Mesenchymal stem cell (in vitro differentiated cells and primary cell): ENCODE measurements around the gene DYNLT2.
A peak's percentile ranks its signal among the peaks of the same experiment; 100 is the strongest.

Experiments
- DNase-seq: peaks from one replicate; pipeline ENCODE4 v3.0.0-alpha.2; 2013
- H2AFZ ChIP-seq: one replicate; pipeline ENCODE4 v1.6.1; 2013; ENCODE audit warnings: low read depth, mild to moderate bottlenecking, control low read depth, inconsistent platforms, low read length, moderate library complexity
- H2AK5ac ChIP-seq: 2 replicates; pipeline ENCODE4 v1.6.1; 2013; ENCODE audit warnings: low read length, moderate library complexity, mild to moderate bottlenecking, inconsistent platforms; ENCODE audit not compliant: severe bottlenecking
- H2BK120ac ChIP-seq: one replicate; pipeline ENCODE4 v1.6.1; 2013; ENCODE audit warnings: low read depth, mild to moderate bottlenecking, inconsistent platforms, low read length, moderate library complexity
- H2BK12ac ChIP-seq, 2 experiments: one replicate each; pipeline ENCODE4 v1.6.1; 2013; ENCODE audit warnings: inconsistent platforms in 2 of 2, low read length in 2 of 2, mild to moderate bottlenecking in 2 of 2, moderate library complexity in 2 of 2, control low read depth in 1 of 2
- H2BK15ac ChIP-seq: one replicate; pipeline ENCODE4 v1.6.1; 2013; ENCODE audit warnings: mild to moderate bottlenecking, low read depth, inconsistent platforms; ENCODE audit not compliant: poor library complexity, severe bottlenecking
- H2BK5ac ChIP-seq: 2 replicates; pipeline ENCODE4 v1.6.1; 2013; ENCODE audit warnings: low read depth, mild to moderate bottlenecking, low read length, control low read depth, inconsistent platforms; ENCODE audit not compliant: poor library complexity, severe bottlenecking
- H3K14ac ChIP-seq, 2 experiments: one replicate each; pipeline ENCODE4 v1.6.1; 2013; ENCODE audit warnings: inconsistent platforms in 2 of 2, low read length in 2 of 2, control low read depth in 1 of 2, mild to moderate bottlenecking in 1 of 2, moderate library complexity in 1 of 2
- H3K18ac ChIP-seq, 2 experiments: one replicate each; pipeline ENCODE4 v1.6.1; 2013; ENCODE audit warnings: inconsistent platforms in 2 of 2, low read length in 2 of 2, control low read depth in 1 of 2, low read depth in 1 of 2, mild to moderate bottlenecking in 1 of 2
- H3K23ac ChIP-seq, 2 experiments: one replicate each; pipeline ENCODE4 v1.6.1; 2013; ENCODE audit warnings: inconsistent platforms in 2 of 2, low read length in 2 of 2, mild to moderate bottlenecking in 2 of 2, moderate library complexity in 2 of 2, control low read depth in 1 of 2
- H3K27ac ChIP-seq: 2 replicates; pipeline ENCODE4 v1.5.1; 2013; ENCODE audit warnings: mild to moderate bottlenecking, moderate library complexity, low read length, control low read depth, inconsistent platforms; ENCODE audit not compliant: poor library complexity, severe bottlenecking
- H3K27me3 ChIP-seq, 2 experiments: 2 replicates each; pipeline versions ENCODE4 v1.6.1 to v1.7.0; 2013; ENCODE audit warnings: low read length in 2 of 2, mild to moderate bottlenecking in 2 of 2, moderate library complexity in 2 of 2, control low read depth in 1 of 2, inconsistent platforms in 1 of 2; ENCODE audit not compliant: control insufficient read depth in 1 of 2, insufficient read depth in 1 of 2
- H3K36me3 ChIP-seq, 2 experiments: 2 replicates each; pipeline versions ENCODE4 v1.6.1 to v1.7.0; 2013; ENCODE audit warnings: low read length in 2 of 2, control low read depth in 1 of 2, inconsistent platforms in 1 of 2, low read depth in 1 of 2, mild to moderate bottlenecking in 1 of 2; ENCODE audit not compliant: insufficient read depth in 2 of 2, control insufficient read depth in 1 of 2
- H3K4ac ChIP-seq, 2 experiments: one replicate each; pipeline ENCODE4 v1.6.1; 2013; ENCODE audit warnings: inconsistent platforms in 2 of 2, low read length in 2 of 2, mild to moderate bottlenecking in 2 of 2, moderate library complexity in 2 of 2, control low read depth in 1 of 2, low read depth in 1 of 2
- H3K4me1 ChIP-seq: 2 replicates; pipeline ENCODE4 v1.6.1; 2013; ENCODE audit warnings: low read depth, low read length, control low read depth; ENCODE audit not compliant: control insufficient read depth, insufficient read depth
- H3K4me2 ChIP-seq: 2 replicates; pipeline ENCODE4 v1.6.1; 2013; ENCODE audit warnings: low read length, mild to moderate bottlenecking, inconsistent platforms; ENCODE audit not compliant: poor library complexity, severe bottlenecking
- H3K4me3 ChIP-seq, 2 experiments: 2 replicates each; pipeline versions ENCODE4 v1.5.1 to v1.7.0; 2013; ENCODE audit warnings: low read length in 2 of 2, mild to moderate bottlenecking in 2 of 2, control low read depth in 1 of 2, low read depth in 1 of 2; ENCODE audit not compliant: insufficient read depth in 1 of 2
- H3K79me1 ChIP-seq: replicated peaks from 2 replicates; pipeline ENCODE4 v1.6.1; 2013; ENCODE audit warnings: mild to moderate bottlenecking, control low read depth, low read length, inconsistent platforms; ENCODE audit not compliant: poor library complexity, severe bottlenecking
- H3K9ac ChIP-seq: 2 replicates; pipeline ENCODE4 v1.7.0; 2013; ENCODE audit warnings: mild to moderate bottlenecking, low read length, moderate library complexity
- H3K9me3 ChIP-seq: 2 replicates; pipeline ENCODE4 v1.7.0; 2013; ENCODE audit warnings: mild to moderate bottlenecking, low read length; ENCODE audit not compliant: control insufficient read depth
- H4K8ac ChIP-seq: one replicate; pipeline ENCODE4 v1.6.1; 2013; ENCODE audit warnings: inconsistent platforms, mild to moderate bottlenecking, low read length, moderate library complexity
- H4K91ac ChIP-seq: one replicate; pipeline ENCODE4 v1.6.1; 2013; ENCODE audit warnings: mild to moderate bottlenecking, low read length, inconsistent platforms
- WGBS: methylation state at CpG from one replicate; pipeline ENCODE4 v1.1.7; 2013; ENCODE audit warnings: mixed read lengths; 5-methylcytosine and 5-hydroxymethylcytosine counted together

Gene DYNLT2

GRCh38 chr6:169763881-169764280, 12.5 kb upstream of the DYNLT2 start:
- no peak overlapping the region for H2AFZ ChIP-seq
- no peak overlapping the region for H3K4me2 ChIP-seq
- peaks cover 2% of the 10 kb centered on the region for H3K79me1 ChIP-seq
- no peaks in the 10 kb centered on the region for H3K27me3 ChIP-seq
- H2AK5ac ChIP-seq = no peak overlapping the region
- H3K14ac ChIP-seq = no peak overlapping the region
- H3K36me3 ChIP-seq = peaks cover 41 to 98% of the 10 kb centered on the region in 2 experiments
- H3K9me3 ChIP-seq = no peaks in the 10 kb centered on the region
- no peak overlapping the region for H2BK120ac ChIP-seq
- H3K4me3 ChIP-seq = no peak overlapping the region
- WGBS = 85% methylated on average over 6 of the region's 10 CpGs
- H2BK5ac ChIP-seq = no peak overlapping the region
- no peak overlapping the region for H2BK15ac ChIP-seq
- H3K4me1 ChIP-seq = peaks cover 4% of the 10 kb centered on the region
- H3K9ac ChIP-seq = no peak overlapping the region
- H3K4ac ChIP-seq = no peak overlapping the region
- DNase-seq = no peak
- no peak overlapping the region for H3K27ac ChIP-seq
- H4K91ac ChIP-seq = no peak overlapping the region
- H3K18ac ChIP-seq = no peak overlapping the region
- H2BK12ac ChIP-seq = no peak overlapping the region
- no peak overlapping the region for H3K23ac ChIP-seq
- H4K8ac ChIP-seq = no peak overlapping the region

DNA sequence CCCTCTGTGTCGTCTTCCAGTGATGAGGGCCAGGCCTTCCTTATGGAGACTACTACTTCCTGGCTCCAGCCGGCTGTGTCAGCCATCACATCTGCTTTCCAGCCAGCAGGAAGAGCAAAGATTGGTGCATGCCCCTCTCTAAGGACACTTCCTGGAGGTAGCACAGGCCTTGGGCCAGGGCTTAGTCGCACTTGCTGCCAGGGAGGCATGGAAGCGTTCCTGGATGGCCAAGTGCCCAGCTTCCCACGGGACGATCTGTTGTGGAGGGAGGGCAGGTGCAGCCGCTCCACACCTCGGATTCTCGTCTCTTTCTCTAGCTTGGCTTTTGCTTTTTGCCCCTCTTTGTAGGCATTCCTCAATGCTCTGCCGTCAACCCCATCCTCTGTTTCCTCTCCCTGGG, 11.9 kb upstream of the DYNLT2 start:
- no peak overlapping the region for H3K27ac ChIP-seq
- no peak overlapping the region for H3K4me3 ChIP-seq
- no peak overlapping the region for H3K4ac ChIP-seq
- no peak overlapping the region for H3K9ac ChIP-seq
- H2BK12ac ChIP-seq = no peak overlapping the region
- H2BK5ac ChIP-seq = no peak overlapping the region
- no peak overlapping the region for H2AK5ac ChIP-seq
- peaks cover 2% of the 10 kb centered on the region for H3K79me1 ChIP-seq
- H3K18ac ChIP-seq = no peak overlapping the region
- no peak overlapping the region for H2AFZ ChIP-seq
- H3K36me3 ChIP-seq = peaks cover 39 to 98% of the 10 kb centered on the region in 2 experiments
- DNase-seq = no peak
- H3K14ac ChIP-seq = no peak overlapping the region
- peaks cover 4% of the 10 kb centered on the region for H3K4me1 ChIP-seq
- H3K9me3 ChIP-seq = no peaks in the 10 kb centered on the region
- no peak overlapping the region for H2BK120ac ChIP-seq
- no peak overlapping the region for H3K23ac ChIP-seq
- 89% methylated on average over 10 of the region's 10 CpGs for WGBS
- no peak overlapping the region for H2BK15ac ChIP-seq
- H4K91ac ChIP-seq = no peak overlapping the region
- no peak overlapping the region for H4K8ac ChIP-seq
- no peak overlapping the region for H3K4me2 ChIP-seq
- H3K27me3 ChIP-seq = no peaks in the 10 kb centered on the region

DNA sequence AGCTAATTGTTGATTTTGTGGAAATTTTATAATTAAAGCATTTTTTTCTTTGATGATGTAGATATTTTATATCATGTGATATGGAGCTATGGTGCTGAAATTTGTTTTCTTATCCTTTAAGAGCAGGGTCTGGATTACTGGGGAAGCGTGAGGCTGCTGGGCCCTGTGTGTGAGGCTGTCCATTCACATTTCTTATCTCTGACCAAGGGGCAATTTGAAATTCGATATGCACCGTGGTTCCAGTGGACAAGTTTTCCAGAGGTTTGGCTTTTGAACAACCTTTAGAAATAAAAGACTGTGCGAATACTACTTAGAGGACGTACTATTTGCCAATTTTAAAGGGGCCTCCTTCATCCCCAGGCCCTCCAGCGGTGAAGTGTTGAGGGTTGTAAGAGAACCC, 3.8 kb upstream of the DYNLT2 start:
- no peak overlapping the region for H3K4me3 ChIP-seq
- H3K79me1 ChIP-seq = peaks cover 16% of the 10 kb centered on the region
- H3K18ac ChIP-seq = no peak overlapping the region
- peaks cover 12 to 48% of the 10 kb centered on the region in 2 experiments for H3K36me3 ChIP-seq
- H3K14ac ChIP-seq = no peak overlapping the region
- WGBS = 90% methylated on average over 6 of the region's 6 CpGs
- peaks cover 3% of the 10 kb centered on the region for H3K4me1 ChIP-seq
- H3K9ac ChIP-seq = no peak overlapping the region
- H2BK5ac ChIP-seq = no peak overlapping the region
- no peak overlapping the region for H3K4ac ChIP-seq
- no peaks in the 10 kb centered on the region for H3K27me3 ChIP-seq
- no peak overlapping the region for H3K23ac ChIP-seq
- no peaks in the 10 kb centered on the region for H3K9me3 ChIP-seq
- no peak overlapping the region for H4K91ac ChIP-seq
- H3K4me2 ChIP-seq = no peak overlapping the region
- no peak overlapping the region for H2BK120ac ChIP-seq
- no peak overlapping the region for H2BK12ac ChIP-seq
- H4K8ac ChIP-seq = no peak overlapping the region
- no peak overlapping the region for H2AK5ac ChIP-seq
- H3K27ac ChIP-seq = no peak overlapping the region
- H2AFZ ChIP-seq = no peak overlapping the region
- no peak overlapping the region for H2BK15ac ChIP-seq
- DNase-seq = no peak

DNA sequence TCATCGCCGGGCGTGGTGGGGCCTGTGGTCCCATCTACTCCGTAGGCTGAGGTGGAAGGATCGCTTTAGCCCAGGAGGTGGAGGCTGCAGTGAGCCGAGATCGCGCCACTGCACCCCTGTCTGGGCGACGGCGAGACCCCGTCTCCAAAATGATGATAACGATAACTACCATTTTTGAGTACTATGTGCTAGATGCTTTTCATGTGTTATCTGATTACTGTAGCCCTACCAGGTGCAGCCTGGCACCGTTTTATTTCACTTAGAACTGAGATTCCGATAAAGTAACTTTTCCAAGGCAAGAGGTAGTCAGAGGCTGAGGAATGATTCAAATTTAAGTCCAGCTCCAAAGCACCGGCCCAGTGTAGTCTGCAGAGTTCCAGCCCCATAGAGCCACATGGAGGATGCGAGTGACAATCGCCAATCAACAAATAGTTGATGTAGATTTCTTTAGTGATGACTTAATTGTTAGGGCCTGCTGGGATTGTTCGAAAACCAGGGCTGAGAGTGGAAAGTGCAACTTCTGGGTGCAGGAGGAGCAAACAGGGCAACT, 777 bp upstream of the DYNLT2 start:
- H2AK5ac ChIP-seq = peak overlapping the region; percentile 62
- peaks cover 0 to 18% of the 10 kb centered on the region in 2 experiments for H3K36me3 ChIP-seq
- H2BK15ac ChIP-seq = no peak overlapping the region
- H3K18ac ChIP-seq = peak overlapping the region; percentile 92 to 95
- peak overlapping the region; percentile 78 for H3K27ac ChIP-seq
- peak overlapping the region; percentile 55 for H4K91ac ChIP-seq
- peak overlapping the region; percentile 95 for H3K9ac ChIP-seq
- no peaks in the 10 kb centered on the region for H3K27me3 ChIP-seq
- H3K14ac ChIP-seq = peak overlapping the region; percentile 2 to 99
- H4K8ac ChIP-seq = peak overlapping the region; percentile 86
- 12% methylated on average over 15 of the region's 19 CpGs for WGBS
- H2BK5ac ChIP-seq = no peak overlapping the region
- DNase-seq = peak; percentile 23
- H3K4me3 ChIP-seq = peak overlapping the region; percentile 86 to 99
- H3K9me3 ChIP-seq = no peaks in the 10 kb centered on the region
- peak overlapping the region; percentile 55 to 69 for H3K4ac ChIP-seq
- no peak overlapping the region for H3K23ac ChIP-seq
- H3K4me2 ChIP-seq = peak overlapping the region; percentile 61
- H2BK12ac ChIP-seq = no peak overlapping the region
- no peak overlapping the region for H2BK120ac ChIP-seq
- H3K79me1 ChIP-seq = peaks cover 16% of the 10 kb centered on the region
- peak overlapping the region; percentile 92 for H2AFZ ChIP-seq
- H3K4me1 ChIP-seq = peaks cover 3% of the 10 kb centered on the region
